GM19467 (cell line): ENCODE data around the gene KIRREL3.

Source experiments
- ATAC-seq: cut with Tn5 transposase; IDR thresholded peaks from one replicate; pipeline ENCODE4 v1.9.1; 2021; ENCODE audit warnings: mild to moderate bottlenecking, moderate library complexity; ENCODE audit not compliant: unreplicated experiment

KIRREL3 gene

GRCh38 chr11:126464796-126465195 lies 535.8 kb downstream of the KIRREL3 start:
- no peak for ATAC-seq

GRCh38 chr11:126462422-126462821 lies 538.1 kb downstream of the KIRREL3 start:
- ATAC-seq: no peak

GRCh38 chr11:126461996-126462395 lies 538.6 kb downstream of the KIRREL3 start:
- ATAC-seq: no peak

- no peak for ATAC-seq
These were observed 539.5 kb downstream of the KIRREL3 start for GRCh38 chr11:126461096-126461440.

- no peak for ATAC-seq
These were observed 540.0 kb downstream of the KIRREL3 start for GRCh38 chr11:126460417-126461095.

- ATAC-seq: no peak
These were observed 540.8 kb downstream of the KIRREL3 start for GRCh38 chr11:126459691-126460281.

- no peak for ATAC-seq
These were observed 542.8 kb downstream of the KIRREL3 start for GRCh38 chr11:126457817-126458216.

- no peak for ATAC-seq
These were observed 543.6 kb downstream of the KIRREL3 start for GRCh38 chr11:126456783-126457542.

- no peak for ATAC-seq
These were observed 544.5 kb downstream of the KIRREL3 start for GRCh38 chr11:126456089-126456488.

- no peak for ATAC-seq
These were observed 548.1 kb downstream of the KIRREL3 start for GRCh38 chr11:126452241-126453101.

GRCh38 chr11:126451211-126451802 lies 549.3 kb downstream of the KIRREL3 start:
- no peak for ATAC-seq

- no peak for ATAC-seq
These were observed 549.8 kb downstream of the KIRREL3 start for GRCh38 chr11:126450806-126451205.

GRCh38 chr11:126450198-126450597 lies 550.4 kb downstream of the KIRREL3 start:
- ATAC-seq: no peak

GRCh38 chr11:126446581-126446980 lies 554.0 kb downstream of the KIRREL3 start:
- ATAC-seq: no peak

- ATAC-seq: no peak
These were observed 556.5 kb downstream of the KIRREL3 start for GRCh38 chr11:126444072-126444471.

GRCh38 chr11:126443120-126443519 lies 557.5 kb downstream of the KIRREL3 start:
- no peak for ATAC-seq

- peak; percentile 70 for ATAC-seq
These were observed 559.6 kb downstream of the KIRREL3 start for GRCh38 chr11:126440792-126441514.

GRCh38 chr11:126440276-126440675 lies 560.3 kb downstream of the KIRREL3 start:
- ATAC-seq: no peak

GRCh38 chr11:126438691-126439090 lies 561.9 kb downstream of the KIRREL3 start:
- ATAC-seq: no peak

GRCh38 chr11:126438272-126438671 lies 562.3 kb downstream of the KIRREL3 start:
- no peak for ATAC-seq
